ENCODE measurements around the gene NACA.

GRCh38 chr12:56676851-56677580 lies 48.1 kb downstream of the NACA start:
- TF ChIP-seq, protein P1, sequence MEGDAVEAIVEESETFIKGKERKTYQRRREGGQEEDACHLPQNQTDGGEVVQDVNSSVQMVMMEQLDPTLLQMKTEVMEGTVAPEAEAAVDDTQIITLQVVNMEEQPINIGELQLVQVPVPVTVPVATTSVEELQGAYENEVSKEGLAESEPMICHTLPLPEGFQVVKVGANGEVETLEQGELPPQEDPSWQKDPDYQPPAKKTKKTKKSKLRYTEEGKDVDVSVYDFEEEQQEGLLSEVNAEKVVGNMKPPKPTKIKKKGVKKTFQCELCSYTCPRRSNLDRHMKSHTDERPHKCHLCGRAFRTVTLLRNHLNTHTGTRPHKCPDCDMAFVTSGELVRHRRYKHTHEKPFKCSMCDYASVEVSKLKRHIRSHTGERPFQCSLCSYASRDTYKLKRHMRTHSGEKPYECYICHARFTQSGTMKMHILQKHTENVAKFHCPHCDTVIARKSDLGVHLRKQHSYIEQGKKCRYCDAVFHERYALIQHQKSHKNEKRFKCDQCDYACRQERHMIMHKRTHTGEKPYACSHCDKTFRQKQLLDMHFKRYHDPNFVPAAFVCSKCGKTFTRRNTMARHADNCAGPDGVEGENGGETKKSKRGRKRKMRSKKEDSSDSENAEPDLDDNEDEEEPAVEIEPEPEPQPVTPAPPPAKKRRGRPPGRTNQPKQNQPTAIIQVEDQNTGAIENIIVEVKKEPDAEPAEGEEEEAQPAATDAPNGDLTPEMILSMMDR (conservative IDR thresholded peaks at IDR 0.05 in 1 of 2, IDR thresholded peaks at IDR 0.05 in 1 of 2; ENCODE audit: extremely low read depth in 1 of 2, insufficient read depth in 1 of 2, low read depth in 1 of 2, low read length in 2 of 2), result no peak
- TF ChIP-seq EZH2 (IDR thresholded peaks at IDR 0.05; ENCODE audit: borderline replicate concordance, low read length), result no peak

All from mammary epithelial cell (primary cell).